Panc1 (cell line): ENCODE data around the gene ERBB2.

ENCODE experiments used
- CTCF ChIP-seq: fragments of 450-650 bp; IDR thresholded peaks from 2 replicates; pipeline ENCODE4 v1.5.1; 2017; ENCODE audit warnings: mild to moderate bottlenecking
- POLR2AphosphoS5 ChIP-seq: IDR thresholded peaks from 2 replicates; pipeline ENCODE4 v1.6.1; 2012; ENCODE audit warnings: mild to moderate bottlenecking, low read depth, low read length, moderate library complexity
- REST ChIP-seq, 2 experiments: IDR thresholded peaks; 2 replicates each; pipeline ENCODE4 v1.6.1; 2011 to 2012; ENCODE audit warnings: low read depth in 2 of 2, control low read depth in 1 of 2, low read length in 1 of 2, mild to moderate bottlenecking in 1 of 2, moderate library complexity in 1 of 2; ENCODE audit not compliant: insufficient read depth in 1 of 2
- SIN3A ChIP-seq: IDR thresholded peaks from 2 replicates; pipeline ENCODE4 v1.6.1; 2012; ENCODE audit warnings: low read depth, mild to moderate bottlenecking, low read length, moderate library complexity, borderline replicate concordance; ENCODE audit not compliant: insufficient read depth
- TCF7L2 ChIP-seq: IDR thresholded peaks from 2 replicates; pipeline ENCODE4 v1.6.1; 2011; ENCODE audit warnings: mild to moderate bottlenecking, low read depth, low read length, inconsistent platforms

- TF ChIP-seq CTCF (no peak), POLR2AphosphoS5 (peak; percentile 78), REST (IDR thresholded peaks at IDR 0.05; ENCODE audit: insufficient read depth in 1 of 2, low read depth in 2 of 2, low read length in 1 of 2) (no peak), SIN3A (0 out of 2 replicates have a peak, but pooled peaks have one; percentile 30), TCF7L2 (no peak)
Observed at GRCh38 chr17:39687546-39688474, 12.1 kb upstream of the ERBB2 start, which contains the start of gene PGAP3.
